Measurements from ENCODE around the gene GCK. TPM values are rescaled to one million over a fixed set of nuclear protein-coding genes. Genes with fewer than 3 reads are reported as not detected.

GCK gene
- total and polyA plus RNA-seq, 2 donors (not counting 3 experiments of a cell fraction or from before 2014, with no cell fraction given), result 0.17 to 0.51 TPM

DNA sequence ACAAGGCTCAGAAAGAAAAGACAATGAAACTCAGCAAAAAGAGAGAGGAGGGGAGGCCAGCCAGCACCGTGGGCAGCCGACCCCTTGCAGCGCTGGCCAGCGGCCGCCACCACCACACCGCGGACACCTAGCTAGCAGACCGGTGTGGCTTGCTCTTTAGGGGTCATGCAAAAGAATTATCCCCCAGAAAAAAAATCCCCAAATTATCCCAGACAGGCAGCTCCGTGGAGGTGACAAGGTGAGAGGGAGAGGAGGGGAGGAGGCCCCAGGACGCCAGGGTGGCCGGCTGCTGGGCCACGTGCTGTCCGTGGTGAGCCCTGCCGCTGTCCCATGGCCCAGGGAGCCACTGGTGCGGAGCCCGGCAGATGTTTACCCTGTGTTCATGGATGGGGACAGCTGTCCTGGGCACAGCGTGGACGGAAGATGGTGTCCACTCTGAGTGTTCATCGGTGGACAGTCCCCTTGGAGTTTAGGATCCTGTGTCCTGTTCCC lies 28.0 kb upstream of the GCK start:
- FAIRE-seq, result no peak
- H3K27me3 ChIP-seq (ENCODE audit: control insufficient read depth in 2 of 2, insufficient read depth in 2 of 2, low read length in 2 of 2), result no peaks in the 10 kb centered on the region
- ChIA-PET CTCF (interaction anchor here (0.5 to 1.2 kb wide), 3 partner anchors 250 to 348 kb away, joined by 3 to 6 read pairs (median 5); no protein-coding TSS in a partner anchor), POLR2A (no interaction called here)
- no peak overlapping the region for H3K4me3 ChIP-seq (replicated peaks in 1 of 3; ENCODE audit: insufficient read depth in 1 of 3, low read depth in 1 of 3, low read length in 3 of 3)
- BruUV-seq (replicated peaks), result no TSS peak
- no peaks in the 10 kb centered on the region for H4K20me1 ChIP-seq (replicated peaks; ENCODE audit: control insufficient read depth, extremely low read depth, insufficient read depth, low read length)
- no peak overlapping the region for H3K27ac ChIP-seq (ENCODE audit: insufficient read depth, low read depth, low read length)
- no peak for DNase-seq (ENCODE audit: low read depth, low spot score)
- H3K36me3 ChIP-seq (ENCODE audit: control insufficient read depth in 2 of 2, extremely low read depth in 1 of 2, insufficient read depth in 2 of 2, low read length in 2 of 2), result peaks cover 0 to 11% of the 10 kb centered on the region in 2 experiments
- H3K9ac ChIP-seq (replicated peaks; ENCODE audit: extremely low read depth, insufficient read depth, low read length), result no peak overlapping the region
- no peaks in the 10 kb centered on the region for H3K79me2 ChIP-seq (ENCODE audit: control insufficient read depth, insufficient read depth, low read length)
- intact Hi-C loops (cut with micrococcal nuclease), result no loop called here
- no peaks in the 10 kb centered on the region for H3K4me1 ChIP-seq (ENCODE audit: control insufficient read depth, extremely low read depth, insufficient read depth, low read length)
- H3K9me1 ChIP-seq (replicated peaks; ENCODE audit: control insufficient read depth, extremely low read depth, insufficient read depth, low read length), result no peaks in the 10 kb centered on the region
- no peak overlapping the region for H2AFZ ChIP-seq (ENCODE audit: low read depth, low read length)
- no peaks in the 10 kb centered on the region for H3K9me3 ChIP-seq (replicated peaks; ENCODE audit: control insufficient read depth, insufficient read depth, low read length)
- TF ChIP-seq, protein P1, sequence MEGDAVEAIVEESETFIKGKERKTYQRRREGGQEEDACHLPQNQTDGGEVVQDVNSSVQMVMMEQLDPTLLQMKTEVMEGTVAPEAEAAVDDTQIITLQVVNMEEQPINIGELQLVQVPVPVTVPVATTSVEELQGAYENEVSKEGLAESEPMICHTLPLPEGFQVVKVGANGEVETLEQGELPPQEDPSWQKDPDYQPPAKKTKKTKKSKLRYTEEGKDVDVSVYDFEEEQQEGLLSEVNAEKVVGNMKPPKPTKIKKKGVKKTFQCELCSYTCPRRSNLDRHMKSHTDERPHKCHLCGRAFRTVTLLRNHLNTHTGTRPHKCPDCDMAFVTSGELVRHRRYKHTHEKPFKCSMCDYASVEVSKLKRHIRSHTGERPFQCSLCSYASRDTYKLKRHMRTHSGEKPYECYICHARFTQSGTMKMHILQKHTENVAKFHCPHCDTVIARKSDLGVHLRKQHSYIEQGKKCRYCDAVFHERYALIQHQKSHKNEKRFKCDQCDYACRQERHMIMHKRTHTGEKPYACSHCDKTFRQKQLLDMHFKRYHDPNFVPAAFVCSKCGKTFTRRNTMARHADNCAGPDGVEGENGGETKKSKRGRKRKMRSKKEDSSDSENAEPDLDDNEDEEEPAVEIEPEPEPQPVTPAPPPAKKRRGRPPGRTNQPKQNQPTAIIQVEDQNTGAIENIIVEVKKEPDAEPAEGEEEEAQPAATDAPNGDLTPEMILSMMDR (IDR thresholded peaks at IDR 0.05; ENCODE audit: extremely low read depth in 1 of 2, insufficient read depth in 1 of 2, low read depth in 1 of 2, low read length in 2 of 2), result no peak
- no peak for TF ChIP-seq FOS (IDR thresholded peaks at IDR 0.05; ENCODE audit: borderline replicate concordance, insufficient read depth, low read length)
- no peak for TF ChIP-seq MYC (IDR thresholded peaks at IDR 0.05; ENCODE audit: low read depth, low read length)
- TF ChIP-seq, protein P2, sequence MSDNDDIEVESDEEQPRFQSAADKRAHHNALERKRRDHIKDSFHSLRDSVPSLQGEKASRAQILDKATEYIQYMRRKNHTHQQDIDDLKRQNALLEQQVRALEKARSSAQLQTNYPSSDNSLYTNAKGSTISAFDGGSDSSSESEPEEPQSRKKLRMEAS (IDR thresholded peaks at IDR 0.05; ENCODE audit: insufficient read depth, insufficient read length), result no peak
- no peak for TF ChIP-seq POLR2A (IDR thresholded peaks at IDR 0.05; ENCODE audit: low read depth, low read length)
- dilution Hi-C loops (cut with MboI; ENCODE audit: extremely low pct_ligation_motif_present, low sequenced_read_pairs), result no loop called here
- H3K4me2 ChIP-seq (ENCODE audit: insufficient read depth, low read length), result no peak overlapping the region
